ENCODE results near the gene NNT.
"Not testable (repeated sequence)": the region's sequence is repeated elsewhere in the genome, so short reads cannot be mapped to it uniquely, and the experiment has no call there.

The NNT gene

GRCh38 chr5:43676083-43676840 is 73.3 kb downstream of the NNT start:
- DNase-seq, result no peak

- no peak for DNase-seq
These were observed 74.3 kb downstream of the NNT start for GRCh38 chr5:43677253-43677652.

GRCh38 chr5:43679214-43679613 is 76.2 kb downstream of the NNT start:
- DNase-seq, result no peak

- no peak for DNase-seq
These were observed 77.3 kb downstream of the NNT start for GRCh38 chr5:43680286-43680685.

- DNase-seq, result no peak
These were observed 81.0 kb downstream of the NNT start for GRCh38 chr5:43683884-43684471.

GRCh38 chr5:43685252-43685950 is 82.4 kb downstream of the NNT start:
- DNase-seq, result no peak

GRCh38 chr5:43687275-43687674 is 84.3 kb downstream of the NNT start:
- no peak for DNase-seq

- no peak for DNase-seq
These were observed 88.3 kb downstream of the NNT start for GRCh38 chr5:43691275-43691674.

- no peak for DNase-seq
These were observed 88.9 kb downstream of the NNT start for GRCh38 chr5:43691893-43692292.

GRCh38 chr5:43693411-43693810 is 90.4 kb downstream of the NNT start:
- DNase-seq, result no peak

- no peak for DNase-seq
These were observed 91.0 kb downstream of the NNT start for GRCh38 chr5:43694027-43694426.

GRCh38 chr5:43696444-43696843 is 93.5 kb downstream of the NNT start:
- not testable (repeated sequence) for DNase-seq

- DNase-seq, result no peak
These were observed 96.9 kb downstream of the NNT start for GRCh38 chr5:43699910-43700309.

GRCh38 chr5:43700601-43701000 is 97.6 kb downstream of the NNT start:
- no peak for DNase-seq

GRCh38 chr5:43701227-43701626 is 98.2 kb downstream of the NNT start:
- no peak for DNase-seq

GRCh38 chr5:43702293-43702692 is 99.3 kb downstream of the NNT start:
- no peak for DNase-seq

- DNase-seq, result no peak
These were observed 99.8 kb downstream of the NNT start for GRCh38 chr5:43702815-43703214.

GRCh38 chr5:43704243-43704642 is 101.3 kb downstream of the NNT start:
- DNase-seq, result no peak

GRCh38 chr5:43706576-43706975 is 103.6 kb downstream of the NNT start:
- DNase-seq, result not testable (repeated sequence)

- no peak for DNase-seq
These were observed 108.5 kb downstream of the NNT start for GRCh38 chr5:43711496-43711895.

GRCh38 chr5:43712081-43712480 is 109.1 kb downstream of the NNT start:
- DNase-seq, result no peak

GRCh38 chr5:43719783-43720182 is 116.8 kb downstream of the NNT start:
- DNase-seq, result not testable (repeated sequence)

GRCh38 chr5:43728581-43728980 is 125.6 kb downstream of the NNT start:
- DNase-seq, result no peak

- no peak for DNase-seq
These were observed 127.0 kb downstream of the NNT start for GRCh38 chr5:43729846-43730478.
